ENCODE measurements around the gene MBP. TPM values are rescaled to one million over a fixed set of nuclear protein-coding genes. Genes with fewer than 3 reads are reported as not detected.

Gene MBP
- total and polyA plus RNA-seq, 8 donors, result 6.3 to 33.5 (median 20.7) TPM

DNA sequence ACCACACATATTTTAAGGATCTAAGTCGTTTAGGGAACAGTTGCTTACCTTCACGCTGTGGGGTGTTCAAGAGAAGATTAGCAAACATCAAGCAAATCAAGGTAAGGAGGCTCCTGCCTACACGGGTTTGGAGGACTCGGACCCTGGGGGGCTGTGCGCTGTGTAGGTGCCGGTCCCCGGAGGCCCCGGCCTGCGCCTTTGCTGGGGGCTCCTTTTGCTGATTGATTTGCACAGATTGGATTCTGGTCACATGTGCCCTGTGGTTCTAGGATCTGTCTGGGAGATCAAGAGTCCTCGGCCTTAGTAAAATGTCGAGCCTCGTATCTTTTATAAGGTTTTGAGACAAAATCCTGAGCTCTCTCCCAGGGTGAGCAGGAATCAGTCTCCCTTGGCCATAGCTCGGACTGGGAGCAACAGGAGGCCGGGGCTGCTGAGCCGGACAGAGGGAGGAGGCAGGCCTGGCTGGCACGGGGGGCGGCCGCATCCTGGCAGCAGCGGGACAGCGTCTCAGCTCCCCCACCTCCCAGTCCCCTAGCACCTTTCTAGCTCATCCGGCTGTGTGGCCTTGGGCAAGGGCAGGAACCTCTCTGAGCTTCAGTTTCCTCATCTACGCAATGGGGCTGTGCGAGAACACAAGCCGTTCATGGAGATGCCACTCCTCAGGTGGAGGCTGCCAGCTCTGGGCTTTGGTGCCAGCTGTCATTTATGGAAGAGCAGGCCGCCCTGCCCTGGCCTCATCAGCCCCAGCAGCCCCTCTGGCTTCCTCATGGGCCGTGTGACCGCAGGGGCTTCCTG, 147.2 kb downstream of the MBP start:
- Histone ChIP-seq H3K4me1 (peaks cover 0 to 2% (median 0%) of the 10 kb centered on the region in 3 donors), H3K9me3 (no peaks in the 10 kb centered on the region), H3K36me3 (no peaks in the 10 kb centered on the region), H3K4me3 (no peak overlapping the region), H3K27me3 (no peaks in the 10 kb centered on the region), H3K27ac (no peak overlapping the region)
- DNase-seq, result no peak
- FAIRE-seq, result no peak
- intact Hi-C loops (cut with DNase I), result loop anchor here in 2 of 3 donors (5.0 to 10.0 kb wide), 3 partner anchors 111 to 183 kb away; no protein-coding TSS in a partner anchor
- 83 to 87% methylated on average over 27 of the region's 27 CpGs for WGBS, 2 donors
- TF ChIP-seq, protein P1, sequence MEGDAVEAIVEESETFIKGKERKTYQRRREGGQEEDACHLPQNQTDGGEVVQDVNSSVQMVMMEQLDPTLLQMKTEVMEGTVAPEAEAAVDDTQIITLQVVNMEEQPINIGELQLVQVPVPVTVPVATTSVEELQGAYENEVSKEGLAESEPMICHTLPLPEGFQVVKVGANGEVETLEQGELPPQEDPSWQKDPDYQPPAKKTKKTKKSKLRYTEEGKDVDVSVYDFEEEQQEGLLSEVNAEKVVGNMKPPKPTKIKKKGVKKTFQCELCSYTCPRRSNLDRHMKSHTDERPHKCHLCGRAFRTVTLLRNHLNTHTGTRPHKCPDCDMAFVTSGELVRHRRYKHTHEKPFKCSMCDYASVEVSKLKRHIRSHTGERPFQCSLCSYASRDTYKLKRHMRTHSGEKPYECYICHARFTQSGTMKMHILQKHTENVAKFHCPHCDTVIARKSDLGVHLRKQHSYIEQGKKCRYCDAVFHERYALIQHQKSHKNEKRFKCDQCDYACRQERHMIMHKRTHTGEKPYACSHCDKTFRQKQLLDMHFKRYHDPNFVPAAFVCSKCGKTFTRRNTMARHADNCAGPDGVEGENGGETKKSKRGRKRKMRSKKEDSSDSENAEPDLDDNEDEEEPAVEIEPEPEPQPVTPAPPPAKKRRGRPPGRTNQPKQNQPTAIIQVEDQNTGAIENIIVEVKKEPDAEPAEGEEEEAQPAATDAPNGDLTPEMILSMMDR (IDR thresholded peaks at IDR 0.05), result no peak
- ATAC-seq, result no peak

GRCh38 chr18:76984193-76985155, 148.1 kb downstream of the MBP start:
- ATAC-seq (no peak), FAIRE-seq (no peak), DNase-seq (peak in 1 of 6 donors; percentile 52)
- intact Hi-C loops (cut with DNase I), result loop anchor here in 2 of 3 donors (5.0 to 10.0 kb wide), 3 partner anchors 110 to 182 kb away; no protein-coding TSS in a partner anchor
- no peaks in the 10 kb centered on the region for H3K27me3 ChIP-seq
- TF ChIP-seq, protein P1 (IDR thresholded peaks at IDR 0.05), result no peak
- H3K36me3 ChIP-seq, result no peaks in the 10 kb centered on the region
- 86 to 91% methylated on average over 40 of the region's 40 CpGs for WGBS, 2 donors
- no peaks in the 10 kb centered on the region for H3K9me3 ChIP-seq
- no peak overlapping the region for H3K27ac ChIP-seq
- H3K4me1 ChIP-seq, result peaks cover 0 to 2% (median 0%) of the 10 kb centered on the region in 3 donors
- H3K4me3 ChIP-seq, result no peak overlapping the region

GRCh38 chr18:76983613-76984051, 149.0 kb downstream of the MBP start:
- H3K36me3 ChIP-seq, result no peaks in the 10 kb centered on the region
- H3K4me1 ChIP-seq, result peaks cover 0 to 2% (median 0%) of the 10 kb centered on the region in 3 donors
- intact Hi-C loops (cut with DNase I), result loop anchor here in 2 of 3 donors (10.0 kb wide), 2 partner anchors 109 to 179 kb away; no protein-coding TSS in a partner anchor
- TF ChIP-seq, protein P1 (IDR thresholded peaks at IDR 0.05), result no peak
- H3K27ac ChIP-seq, result no peak overlapping the region
- 37 to 48% methylated on average over 10 of the region's 10 CpGs for WGBS, 2 donors
- no peak for FAIRE-seq
- ATAC-seq, result peak in 2 of 4 donors; percentile 3 to 11
- H3K4me3 ChIP-seq, result no peak overlapping the region
- H3K27me3 ChIP-seq, result no peaks in the 10 kb centered on the region
- no peaks in the 10 kb centered on the region for H3K9me3 ChIP-seq
- no peak for DNase-seq

- FAIRE-seq (no peak), ATAC-seq (peak; percentile 93 to 98 (median 96)), DNase-seq (peak; percentile 79 to 97 (median 90))
- peak overlapping the region in 1 of 4 donors; percentile 14 for H3K4me3 ChIP-seq
- TF ChIP-seq, protein P1 (IDR thresholded peaks at IDR 0.05), result peak; percentile 90 to 94 (median 92)
- no peak overlapping the region for H3K27ac ChIP-seq
- peaks cover 0 to 2% (median 0%) of the 10 kb centered on the region in 3 donors for H3K4me1 ChIP-seq
- H3K36me3 ChIP-seq, result no peaks in the 10 kb centered on the region
- no peaks in the 10 kb centered on the region for H3K9me3 ChIP-seq
- no peaks in the 10 kb centered on the region for H3K27me3 ChIP-seq
- intact Hi-C loops (cut with DNase I), result loop anchor here in 2 of 3 donors (10.0 kb wide), 2 partner anchors 108 to 178 kb away; no protein-coding TSS in a partner anchor
- 4 to 5% methylated on average over 15 of the region's 15 CpGs for WGBS, 2 donors
Observed at GRCh38 chr18:76982841-76983583, 149.6 kb downstream of the MBP start.
